ENCODE results near the gene ASIC3.

DNA sequence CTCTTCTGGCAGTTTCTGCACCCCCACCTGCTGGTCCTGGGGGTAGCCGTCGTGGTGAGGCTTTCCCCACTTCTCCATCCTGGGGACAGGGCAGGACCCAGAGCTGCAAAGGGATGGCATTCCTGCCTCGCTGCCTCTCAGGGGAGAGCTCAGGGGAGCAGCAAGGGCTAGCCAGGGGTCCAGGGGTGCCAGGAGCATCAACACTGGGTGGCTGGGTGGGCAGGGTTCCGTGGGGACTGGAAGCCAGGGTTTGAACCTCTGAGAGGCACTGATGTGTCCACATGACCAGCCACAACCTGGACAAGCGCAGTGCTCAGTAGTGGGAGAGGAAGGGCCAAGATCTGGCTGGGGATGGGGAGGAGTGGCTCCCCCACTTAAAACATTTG, 14.5 kb upstream of the ASIC3 start:
- no peak for TF ChIP-seq CTCF (conservative IDR thresholded peaks at IDR 0.05)
- TF ChIP-seq ZFX (IDR thresholded peaks at IDR 0.05), result no peak
